OCI-LY1 (cell line): Measurements from ENCODE around the gene GUK1.

Experiments used
- H2AFZ ChIP-seq: fragments of 200-600 bp; sonication (generic), shearing (Covaris generic); 2 replicates; pipeline ENCODE4 v1.6.0; 2014; ENCODE audit warnings: antibody characterized with exemption, mild to moderate bottlenecking, low read length
- H3F3A ChIP-seq: fragments of 200-600 bp; sonication (generic), shearing (Covaris generic); 2 replicates; pipeline ENCODE4 v1.6.0; 2014; ENCODE audit warnings: mild to moderate bottlenecking, antibody characterized with exemption, low read length, moderate library complexity; ENCODE audit not compliant: insufficient read depth
- H3K27ac ChIP-seq: fragments of 200-600 bp; sonication (generic); 2 replicates; pipeline ENCODE4 v1.5.1; 2014; ENCODE audit warnings: low read length, mixed run types, mild to moderate bottlenecking, low read depth; ENCODE audit not compliant: poor library complexity, severe bottlenecking
- H3K27me3 ChIP-seq: fragments of 200-600 bp; sonication (generic); 2 replicates; pipeline ENCODE4 v1.6.0; 2014; ENCODE audit warnings: antibody characterized with exemption, mild to moderate bottlenecking, low read length, moderate library complexity; ENCODE audit not compliant: insufficient read depth
- H3K36me3 ChIP-seq: fragments of 200-600 bp; sonication (generic); 2 replicates; pipeline ENCODE4 v1.6.1; 2014; ENCODE audit warnings: mild to moderate bottlenecking, antibody characterized with exemption, low read length, moderate library complexity, mixed read lengths; ENCODE audit not compliant: insufficient read depth
- H3K4me1 ChIP-seq: fragments of 200-600 bp; sonication (generic); 2 replicates; pipeline ENCODE4 v1.5.1; 2014; ENCODE audit warnings: mild to moderate bottlenecking, low read length, moderate library complexity; ENCODE audit not compliant: insufficient read depth, severe bottlenecking
- H3K4me2 ChIP-seq: fragments of 200-600 bp; sonication (generic), shearing (Covaris generic); 2 replicates; pipeline ENCODE4 v1.6.1; 2014; ENCODE audit warnings: low read length
- H3K4me3 ChIP-seq: fragments of 200-600 bp; sonication (generic); 2 replicates; pipeline ENCODE4 v1.5.1; 2014; ENCODE audit warnings: low read length, low read depth, mild to moderate bottlenecking, mixed read lengths; ENCODE audit not compliant: poor library complexity, severe bottlenecking
- H3K79me2 ChIP-seq: fragments of 200-600 bp; shearing (Covaris generic); 2 replicates; pipeline ENCODE4 v1.6.1; 2016; ENCODE audit warnings: mixed run types, low read length, mixed read lengths; ENCODE audit not compliant: insufficient read depth
- H3K9ac ChIP-seq: fragments of 200-600 bp; sonication (generic), shearing (Covaris generic); 2 replicates; pipeline ENCODE4 v1.6.1; 2014; ENCODE audit warnings: mild to moderate bottlenecking, low read length, mixed read lengths
- H3K9me2 ChIP-seq: fragments of 200-600 bp; sonication (generic), shearing (Covaris generic); 2 replicates; pipeline ENCODE4 v1.6.1; 2014; ENCODE audit warnings: low read depth, mild to moderate bottlenecking, low read length, mixed read lengths
- H3K9me3 ChIP-seq: fragments of 200-600 bp; shearing (Covaris generic); 2 replicates; pipeline ENCODE4 v1.6.1; 2014; ENCODE audit warnings: low read length, mixed read lengths
- H4K20me1 ChIP-seq: fragments of 200-600 bp; sonication (generic), shearing (Covaris generic); 2 replicates; pipeline ENCODE4 v1.6.0; 2016; ENCODE audit warnings: mild to moderate bottlenecking, low read length; ENCODE audit not compliant: insufficient read depth
- CTCF ChIP-seq: fragments of 200-600 bp; sonication (generic), shearing (Covaris generic); IDR thresholded peaks from 2 replicates; pipeline ENCODE4 v1.5.1; 2017; ENCODE audit warnings: mild to moderate bottlenecking, antibody characterized with exemption, low read length, moderate library complexity, mixed read lengths
- EZH2 ChIP-seq: fragments of 200-600 bp; sonication (generic), shearing (Covaris generic); IDR thresholded peaks from 2 replicates; pipeline ENCODE4 v1.8.0; 2017; ENCODE audit warnings: borderline replicate concordance, mixed run types, mild to moderate bottlenecking, antibody characterized with exemption, low read length, moderate library complexity, mixed read lengths

The GUK1 gene

GRCh38 chr1:228181645-228182034, 41.6 kb downstream of the GUK1 start:
- Histone ChIP-seq H3K27ac (no peak overlapping the region), H3F3A (no peaks in the 10 kb centered on the region), H3K79me2 (no peaks in the 10 kb centered on the region), H4K20me1 (no peaks in the 10 kb centered on the region), H3K9me2 (no peaks in the 10 kb centered on the region), H2AFZ (no peak overlapping the region), H3K27me3 (no peaks in the 10 kb centered on the region), H3K9ac (no peak overlapping the region), H3K4me3 (no peak overlapping the region), H3K4me1 (no peaks in the 10 kb centered on the region), H3K4me2 (no peak overlapping the region), H3K36me3 (no peaks in the 10 kb centered on the region), H3K9me3 (no peaks in the 10 kb centered on the region)
- TF ChIP-seq CTCF (no peak), EZH2 (no peak)

GRCh38 chr1:228182296-228183030, 42.4 kb downstream of the GUK1 start:
- no peaks in the 10 kb centered on the region for H4K20me1 ChIP-seq
- H3F3A ChIP-seq = no peaks in the 10 kb centered on the region
- no peak overlapping the region for H3K4me2 ChIP-seq
- no peaks in the 10 kb centered on the region for H3K27me3 ChIP-seq
- no peak overlapping the region for H3K27ac ChIP-seq
- H3K9me3 ChIP-seq = no peaks in the 10 kb centered on the region
- H3K79me2 ChIP-seq = no peaks in the 10 kb centered on the region
- H3K4me1 ChIP-seq = no peaks in the 10 kb centered on the region
- H3K9ac ChIP-seq = no peak overlapping the region
- H3K9me2 ChIP-seq = no peaks in the 10 kb centered on the region
- no peak overlapping the region for H2AFZ ChIP-seq
- H3K36me3 ChIP-seq = no peaks in the 10 kb centered on the region
- H3K4me3 ChIP-seq = no peak overlapping the region
- no peak for TF ChIP-seq EZH2
- no peak for TF ChIP-seq CTCF

GRCh38 chr1:228184152-228184551, 44.1 kb downstream of the GUK1 start:
- Histone ChIP-seq H3F3A (no peaks in the 10 kb centered on the region), H3K36me3 (no peaks in the 10 kb centered on the region), H3K9me3 (no peaks in the 10 kb centered on the region), H4K20me1 (no peaks in the 10 kb centered on the region), H3K9ac (no peak overlapping the region), H2AFZ (no peak overlapping the region), H3K4me1 (no peaks in the 10 kb centered on the region), H3K79me2 (no peaks in the 10 kb centered on the region), H3K9me2 (no peaks in the 10 kb centered on the region), H3K4me2 (no peak overlapping the region), H3K27me3 (no peaks in the 10 kb centered on the region), H3K4me3 (no peak overlapping the region), H3K27ac (no peak overlapping the region)
- TF ChIP-seq EZH2 (no peak), CTCF (no peak)
